Measurements from ENCODE around the gene FBF1. TPM values are rescaled to one million over a fixed set of nuclear protein-coding genes. Genes with fewer than 3 reads are reported as not detected.

Gene FBF1
- total RNA-seq, 1 experiment from 2014 or later = 22.8 TPM

DNA sequence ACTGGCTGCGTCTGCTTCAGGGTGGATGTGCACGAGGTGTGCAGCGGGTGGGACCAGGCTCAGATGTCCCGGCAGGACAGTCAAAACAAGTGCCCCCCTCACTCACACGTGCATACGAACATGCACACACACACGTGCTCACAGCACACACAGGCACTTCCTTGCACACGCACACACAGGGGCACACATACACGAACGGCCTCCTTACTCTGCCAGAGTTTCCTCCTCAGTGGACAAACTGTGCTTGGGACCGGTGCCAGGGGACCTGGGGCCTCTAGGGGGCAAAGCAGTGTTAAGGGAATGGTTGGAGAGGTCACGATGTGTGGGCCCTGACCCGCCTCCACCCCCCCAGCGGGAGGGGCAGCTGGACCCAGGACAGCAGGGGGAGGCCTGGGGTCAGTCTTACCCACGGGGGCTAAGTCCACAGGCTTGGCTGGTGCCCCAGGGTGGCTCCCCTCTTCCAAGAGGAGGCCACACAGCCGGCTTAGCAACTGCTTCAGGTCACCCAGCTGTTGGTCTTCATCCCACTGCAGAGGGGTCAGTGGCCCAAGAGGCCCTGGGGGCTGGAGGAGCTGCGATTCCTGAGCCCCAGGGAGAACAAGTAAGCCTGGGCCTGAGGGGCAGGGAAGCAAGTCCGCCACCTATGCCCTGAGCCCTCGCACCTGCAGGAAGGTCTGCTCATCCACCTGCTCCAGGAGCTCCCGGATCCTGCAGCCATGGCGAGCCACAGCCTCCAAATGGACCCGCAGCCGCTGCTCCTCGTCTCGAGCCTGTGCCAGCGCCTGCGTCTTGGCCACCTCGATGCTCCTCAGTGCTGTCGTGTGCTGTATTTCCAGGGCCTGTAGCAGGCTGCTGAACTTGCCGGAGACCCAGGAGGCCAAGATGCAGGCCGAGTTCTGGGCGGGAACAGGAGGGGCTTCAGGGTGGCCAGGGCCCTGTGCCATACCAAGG lies 49.0 kb downstream of the FBF1 start:
- H3K9ac ChIP-seq (ENCODE audit: low read length) = no peak overlapping the region
- H3K79me2 ChIP-seq (ENCODE audit: insufficient read depth, low read length) = peaks cover 25% of the 10 kb centered on the region; the same call in 1 of the 2 replicates
- ATAC-seq = no peak
- no peak overlapping the region for H3K4me3 ChIP-seq (replicated peaks in 1 of 2; ENCODE audit: low read depth in 1 of 2, low read length in 2 of 2)
- H3K9me3 ChIP-seq (ENCODE audit: control insufficient read depth in 1 of 2, insufficient read depth in 1 of 2, low read depth in 1 of 2, low read length in 2 of 2) = no peaks in the 10 kb centered on the region
- ChIA-PET CTCF (no interaction called here), POLR2A (no interaction called here), RAD21 (ENCODE audit: low non-redundant PET in 1 of 2, low total read pairs in 2 of 2, uncharacterized antibody in 2 of 2, unreplicated experiment in 2 of 2) (no interaction called here)
- BruUV-seq (replicated peaks) = no TSS peak
- H4K20me1 ChIP-seq (ENCODE audit: insufficient read depth) = no peaks in the 10 kb centered on the region
- H3K9me2 ChIP-seq (ENCODE audit: insufficient read depth) = no peaks in the 10 kb centered on the region
- H3K27ac ChIP-seq (ENCODE audit: low read depth, low read length) = no peak overlapping the region; the same call in 1 of the 2 replicates
- H3K36me3 ChIP-seq (ENCODE audit: control insufficient read depth in 1 of 2, insufficient read depth in 2 of 2, low read length in 2 of 2) = no peaks in the 10 kb centered on the region
- no peak overlapping the region for H3K4me2 ChIP-seq (ENCODE audit: low read length)
- no peak overlapping the region for H2AFZ ChIP-seq (ENCODE audit: low read depth, low read length, poor library complexity, severe bottlenecking)
- DNase-seq (ENCODE audit: low read depth, low spot score) = no peak
- H3K4me1 ChIP-seq (ENCODE audit: control insufficient read depth in 1 of 2, insufficient read depth in 2 of 2, low read length in 2 of 2) = peaks cover 15 to 33% of the 10 kb centered on the region in 2 experiments
- no peaks in the 10 kb centered on the region for H3K27me3 ChIP-seq (ENCODE audit: insufficient read depth, low read length)
- no peak for TF ChIP-seq JUND (IDR thresholded peaks at IDR 0.05)
- TF ChIP-seq MAX (IDR thresholded peaks at IDR 0.05) = no peak
- TF ChIP-seq ZFX (IDR thresholded peaks at IDR 0.05) = no peak
- no peak for TF ChIP-seq CBX3 (IDR thresholded peaks at IDR 0.05; ENCODE audit: low read depth)
- TF ChIP-seq EZH2 (IDR thresholded peaks at IDR 0.05) = no peak
- TF ChIP-seq YY1 (IDR thresholded peaks at IDR 0.05; ENCODE audit: extremely low read depth, insufficient replicate concordance, low read depth, low read length) = no peak
- TF ChIP-seq, protein P1, sequence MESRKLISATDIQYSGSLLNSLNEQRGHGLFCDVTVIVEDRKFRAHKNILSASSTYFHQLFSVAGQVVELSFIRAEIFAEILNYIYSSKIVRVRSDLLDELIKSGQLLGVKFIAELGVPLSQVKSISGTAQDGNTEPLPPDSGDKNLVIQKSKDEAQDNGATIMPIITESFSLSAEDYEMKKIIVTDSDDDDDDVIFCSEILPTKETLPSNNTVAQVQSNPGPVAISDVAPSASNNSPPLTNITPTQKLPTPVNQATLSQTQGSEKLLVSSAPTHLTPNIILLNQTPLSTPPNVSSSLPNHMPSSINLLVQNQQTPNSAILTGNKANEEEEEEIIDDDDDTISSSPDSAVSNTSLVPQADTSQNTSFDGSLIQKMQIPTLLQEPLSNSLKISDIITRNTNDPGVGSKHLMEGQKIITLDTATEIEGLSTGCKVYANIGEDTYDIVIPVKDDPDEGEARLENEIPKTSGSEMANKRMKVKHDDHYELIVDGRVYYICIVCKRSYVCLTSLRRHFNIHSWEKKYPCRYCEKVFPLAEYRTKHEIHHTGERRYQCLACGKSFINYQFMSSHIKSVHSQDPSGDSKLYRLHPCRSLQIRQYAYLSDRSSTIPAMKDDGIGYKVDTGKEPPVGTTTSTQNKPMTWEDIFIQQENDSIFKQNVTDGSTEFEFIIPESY (IDR thresholded peaks at IDR 0.05; ENCODE audit: extremely low read depth, insufficient replicate concordance, low read length) = no peak
- TF ChIP-seq, protein P2, sequence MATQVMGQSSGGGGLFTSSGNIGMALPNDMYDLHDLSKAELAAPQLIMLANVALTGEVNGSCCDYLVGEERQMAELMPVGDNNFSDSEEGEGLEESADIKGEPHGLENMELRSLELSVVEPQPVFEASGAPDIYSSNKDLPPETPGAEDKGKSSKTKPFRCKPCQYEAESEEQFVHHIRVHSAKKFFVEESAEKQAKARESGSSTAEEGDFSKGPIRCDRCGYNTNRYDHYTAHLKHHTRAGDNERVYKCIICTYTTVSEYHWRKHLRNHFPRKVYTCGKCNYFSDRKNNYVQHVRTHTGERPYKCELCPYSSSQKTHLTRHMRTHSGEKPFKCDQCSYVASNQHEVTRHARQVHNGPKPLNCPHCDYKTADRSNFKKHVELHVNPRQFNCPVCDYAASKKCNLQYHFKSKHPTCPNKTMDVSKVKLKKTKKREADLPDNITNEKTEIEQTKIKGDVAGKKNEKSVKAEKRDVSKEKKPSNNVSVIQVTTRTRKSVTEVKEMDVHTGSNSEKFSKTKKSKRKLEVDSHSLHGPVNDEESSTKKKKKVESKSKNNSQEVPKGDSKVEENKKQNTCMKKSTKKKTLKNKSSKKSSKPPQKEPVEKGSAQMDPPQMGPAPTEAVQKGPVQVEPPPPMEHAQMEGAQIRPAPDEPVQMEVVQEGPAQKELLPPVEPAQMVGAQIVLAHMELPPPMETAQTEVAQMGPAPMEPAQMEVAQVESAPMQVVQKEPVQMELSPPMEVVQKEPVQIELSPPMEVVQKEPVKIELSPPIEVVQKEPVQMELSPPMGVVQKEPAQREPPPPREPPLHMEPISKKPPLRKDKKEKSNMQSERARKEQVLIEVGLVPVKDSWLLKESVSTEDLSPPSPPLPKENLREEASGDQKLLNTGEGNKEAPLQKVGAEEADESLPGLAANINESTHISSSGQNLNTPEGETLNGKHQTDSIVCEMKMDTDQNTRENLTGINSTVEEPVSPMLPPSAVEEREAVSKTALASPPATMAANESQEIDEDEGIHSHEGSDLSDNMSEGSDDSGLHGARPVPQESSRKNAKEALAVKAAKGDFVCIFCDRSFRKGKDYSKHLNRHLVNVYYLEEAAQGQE (IDR thresholded peaks at IDR 0.05; ENCODE audit: low read depth) = no peak
- no peak for TF ChIP-seq EZH2phosphoT487 (IDR thresholded peaks at IDR 0.05; ENCODE audit: borderline replicate concordance)
- no peak for TF ChIP-seq SRF (IDR thresholded peaks at IDR 0.05; ENCODE audit: low read depth)
- TF ChIP-seq CEBPB (IDR thresholded peaks at IDR 0.05; ENCODE audit: low read depth) = no peak
- TF ChIP-seq FOSL1 (IDR thresholded peaks at IDR 0.05; ENCODE audit: low read depth) = no peak
- TF ChIP-seq TCF7L2 (IDR thresholded peaks at IDR 0.05; ENCODE audit: borderline replicate concordance, extremely low read depth, insufficient read depth, insufficient read length) = no peak
- no peak for TF ChIP-seq ZNF274 (IDR thresholded peaks at IDR 0.05; ENCODE audit: low read depth, low read length)
- TF ChIP-seq POLR2AphosphoS5 (IDR thresholded peaks at IDR 0.05; ENCODE audit: low read depth, low read length) = no peak; the same call in 1 of the 2 replicates
- intact Hi-C loops (cut with micrococcal nuclease) = no loop called here

Data from HCT116 (cell line).